ENCODE results near the gene TUBB4B.

Gene TUBB4B

DNA sequence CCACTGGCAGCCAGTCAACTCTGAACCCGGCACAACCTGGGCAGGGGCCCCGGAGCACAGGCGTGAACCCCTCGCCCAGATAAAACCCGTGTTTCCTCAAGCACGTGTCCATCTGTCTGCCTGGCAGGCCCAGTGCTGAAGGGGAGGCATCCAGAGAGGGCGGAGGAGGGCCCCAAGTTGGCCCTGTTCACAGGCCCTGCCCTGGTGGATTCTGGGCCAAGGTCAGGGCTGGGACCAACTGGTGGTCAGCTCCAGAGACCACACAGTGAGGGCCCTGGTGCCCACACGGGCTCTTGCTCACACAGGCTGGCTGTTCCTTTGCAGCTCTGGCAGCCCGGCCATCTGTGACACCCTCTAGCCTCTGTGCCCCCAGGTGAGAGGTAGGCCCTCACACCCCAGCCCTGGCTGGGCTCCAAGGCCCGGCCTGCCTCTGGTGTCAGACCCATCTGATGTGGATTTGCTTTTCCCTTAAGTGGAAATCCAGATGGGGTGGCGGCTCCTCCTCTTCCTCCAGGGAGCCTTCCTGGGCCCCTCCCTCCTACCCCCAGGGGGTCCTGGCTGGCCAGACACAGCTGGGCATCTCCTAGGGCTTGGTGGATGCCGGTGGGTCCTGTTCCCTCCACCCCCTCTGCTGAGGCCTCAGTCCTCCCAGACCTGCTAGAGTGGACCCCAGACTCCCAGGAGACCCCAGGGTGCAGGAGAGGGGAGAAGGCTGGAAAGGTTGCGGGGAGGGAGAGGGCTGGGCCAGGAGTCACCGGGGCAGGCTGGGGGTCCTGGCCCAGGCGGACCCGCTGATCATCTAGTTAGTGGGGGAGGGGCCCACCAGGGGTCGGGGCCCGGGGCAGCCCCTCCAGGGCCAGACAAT lies 9.5 kb downstream of the TUBB4B start:
- DNase-seq (ENCODE audit: extremely low read depth, low read depth) = no peak
- no peak for TF ChIP-seq CTCF (IDR thresholded peaks at IDR 0.05; ENCODE audit: low read depth, low read length, missing control alignments)
- no peak overlapping the region for H3K4me3 ChIP-seq (replicated peaks; ENCODE audit: low read depth, low read length)

- no peak within 1 kb of the TSS for H3K4me3 ChIP-seq (replicated peaks; ENCODE audit: low read depth, low read length)
- DNase-seq (ENCODE audit: extremely low read depth, low read depth) = no peak
- no peak for TF ChIP-seq CTCF (IDR thresholded peaks at IDR 0.05; ENCODE audit: low read depth, low read length, missing control alignments)
These were observed 10.0 kb downstream of the TUBB4B start, which contains the start of gene STPG3 for GRCh38 chr9:137251194-137251461. STPG3 (plus strand) TSS chr9:137251286; CDS start chr9:137251287, 1 bp downstream.

DNA sequence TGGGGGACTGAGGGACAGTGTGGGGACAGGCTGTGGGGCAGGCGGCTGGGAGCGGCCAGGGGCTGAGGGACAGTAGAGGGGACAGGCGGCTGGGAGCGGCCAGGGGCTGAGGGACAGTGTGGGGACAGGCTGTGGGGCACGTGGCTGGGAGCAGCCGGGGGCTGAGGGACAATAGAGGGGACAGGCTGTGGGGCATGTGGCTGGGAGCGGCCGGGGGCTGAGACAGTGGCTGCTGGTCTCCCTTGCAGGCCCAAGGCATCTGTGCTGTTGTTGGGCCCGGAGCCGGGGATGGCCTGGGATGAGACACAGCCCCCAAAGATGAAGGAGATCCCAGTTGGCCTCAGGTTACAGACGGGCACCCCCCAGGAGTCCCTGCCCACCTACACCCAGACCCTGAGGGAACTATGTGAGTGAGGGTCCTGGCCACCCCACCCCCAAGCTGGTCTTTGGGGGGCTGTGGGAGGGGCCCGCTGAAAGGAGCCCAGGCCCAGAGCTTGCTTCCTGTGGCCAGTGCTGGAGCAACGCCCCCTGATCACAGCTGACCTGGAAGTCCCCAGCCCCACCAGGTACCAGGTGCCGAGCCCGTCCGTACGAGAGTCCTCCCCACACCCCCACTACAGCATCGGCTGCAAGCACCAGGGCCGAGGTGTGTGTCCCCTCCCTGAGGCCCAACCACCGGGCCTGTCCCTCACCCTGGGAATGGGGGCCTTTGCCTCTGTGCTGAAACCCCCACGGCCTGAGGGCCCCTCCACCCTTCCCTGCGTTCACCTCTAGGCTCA lies 10.6 kb downstream of the TUBB4B start:
- DNase-seq (ENCODE audit: extremely low read depth, low read depth) = no peak
- H3K4me3 ChIP-seq (replicated peaks; ENCODE audit: low read depth, low read length) = no peak overlapping the region

GRCh38 chr9:137252555-137253506 lies 11.7 kb downstream of the TUBB4B start:
- no peak for DNase-seq (ENCODE audit: extremely low read depth, low read depth)
- H3K4me3 ChIP-seq (replicated peaks; ENCODE audit: low read depth, low read length) = no peak overlapping the region
- no peak for TF ChIP-seq CTCF (IDR thresholded peaks at IDR 0.05; ENCODE audit: low read depth, low read length, missing control alignments)

More for the DNA sequence above, 10.6 kb downstream of the TUBB4B start:
- TF ChIP-seq CTCF (IDR thresholded peaks at IDR 0.05; ENCODE audit: low read depth, low read length, missing control alignments) = no peak

GRCh38 chr9:137253717-137254623 lies 12.9 kb downstream of the TUBB4B start:
- H3K4me3 ChIP-seq (replicated peaks; ENCODE audit: low read depth, low read length) = peak overlapping the region; percentile 97
- TF ChIP-seq CTCF (IDR thresholded peaks at IDR 0.05; ENCODE audit: low read depth, low read length, missing control alignments) = no peak
- DNase-seq (ENCODE audit: extremely low read depth, low read depth) = no peak

Measured in HFF-Myc (cell line).